Measurements from ENCODE around the gene UBA1. TPM values are rescaled to one million over a fixed set of nuclear protein-coding genes. Genes with fewer than 3 reads are reported as not detected.
"Not testable (repeated sequence)": the region's sequence is repeated elsewhere in the genome, so short reads cannot be mapped to it uniquely, and the experiment has no call there.

Gene UBA1
- total RNA-seq, 2 donors from 2014 or later = 233 to 448 TPM

DNA sequence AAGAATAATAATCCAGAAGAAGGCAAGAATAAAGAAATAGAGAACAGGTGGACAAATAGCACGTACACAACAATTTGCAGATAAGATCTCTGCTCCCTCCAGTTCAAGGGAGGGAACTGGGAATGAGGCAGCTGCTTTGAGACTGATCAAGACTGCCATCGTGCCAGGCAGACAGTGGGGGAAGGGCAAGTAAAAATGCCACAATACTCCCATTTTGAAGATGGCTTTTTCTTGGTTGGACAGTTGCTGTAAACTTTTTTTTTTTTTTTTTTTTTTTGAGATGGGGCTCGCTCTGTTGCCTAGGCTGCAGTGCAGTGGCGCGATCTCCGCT lies 56.4 kb downstream of the UBA1 start:
- Histone ChIP-seq H3K36me3 (ENCODE audit: control insufficient read depth, insufficient read depth, low read length) (peaks cover 10% of the 10 kb centered on the region), H3K27me3 (ENCODE audit: control insufficient read depth, insufficient read depth, low read length, poor library complexity, severe bottlenecking) (no peaks in the 10 kb centered on the region), H3K9ac (ENCODE audit: extremely low read depth, low read length, poor library complexity, severe bottlenecking) (no peak overlapping the region), H3K27ac (ENCODE audit: low read depth, low read length) (no peak overlapping the region), H3K9me3 (ENCODE audit: control insufficient read depth, low read length) (no peaks in the 10 kb centered on the region), H3K4me1 (ENCODE audit: control insufficient read depth, insufficient read depth, low read length) (no peaks in the 10 kb centered on the region), H3K4me3 (ENCODE audit: low read length) (no peak overlapping the region)
- Mint-ChIP-seq H3K4me1 (no peaks in the 10 kb centered on the region), H3K27ac (no peak overlapping the region), H3K9me3 (peaks cover 15% of the 10 kb centered on the region), H3K27me3 (ENCODE audit: insufficient read depth) (no peaks in the 10 kb centered on the region), H3K36me3 (ENCODE audit: low read depth) (peaks cover 40% of the 10 kb centered on the region), H3K4me3 (no peak overlapping the region)
- WGBS, 2 experiments (ENCODE audit: insufficient coverage in 1 of 2, insufficient read length in 1 of 2) = 87 to 98% methylated on average over 3 to 6 of the region's 6 CpGs
- no peak for DNase-seq
- TF ChIP-seq CTCF (conservative IDR thresholded peaks at IDR 0.05) = no peak

- not testable (repeated sequence) for H3K4me1 ChIP-seq (ENCODE audit: control insufficient read depth, insufficient read depth, low read length); DNase-seq; H3K9me3 ChIP-seq (ENCODE audit: control insufficient read depth, low read length); H3K27me3 Mint-ChIP-seq (ENCODE audit: insufficient read depth); H3K4me1 Mint-ChIP-seq; H3K36me3 Mint-ChIP-seq (ENCODE audit: low read depth); H3K27ac ChIP-seq (ENCODE audit: low read depth, low read length); H3K4me3 ChIP-seq (ENCODE audit: low read length); H3K27me3 ChIP-seq (ENCODE audit: control insufficient read depth, insufficient read depth, low read length, poor library complexity, severe bottlenecking); H3K9ac ChIP-seq (ENCODE audit: extremely low read depth, low read length, poor library complexity, severe bottlenecking); H3K4me3 Mint-ChIP-seq; H3K27ac Mint-ChIP-seq; H3K36me3 ChIP-seq (ENCODE audit: control insufficient read depth, insufficient read depth, low read length)
- peaks cover 63% of the 10 kb centered on the region for H3K9me3 Mint-ChIP-seq
- 94 to 95% methylated on average over 3 to 12 of the region's 12 CpGs for WGBS, 2 experiments (ENCODE audit: insufficient coverage in 1 of 2, insufficient read length in 1 of 2)
These were observed 64.0 kb downstream of the UBA1 start for GRCh38 chrX:47257620-47258019.

Other genes with a start within 250 kb of the UBA1 start
- 1 to 10 TPM; 3.9 to 5.6 TPM for gene RGN, start 115.4 kb upstream of the UBA1 start, total RNA-seq
- 100 to 1,000 TPM in 1 of 2 donors, 10 to 100 TPM in 1; 86.1 to 108 TPM for gene NDUFB11, start 49.1 kb upstream of the UBA1 start, total RNA-seq
- gene RBM10, start 48.6 kb upstream of the UBA1 start, total RNA-seq = 10 to 100 TPM; 48.3 to 50.6 TPM
- gene CDK16, start 24.9 kb downstream of the UBA1 start, total RNA-seq = 100 to 1,000 TPM; 167 to 245 TPM
- gene USP11, start 39.2 kb downstream of the UBA1 start, total RNA-seq = 100 to 1,000 TPM; 113 to 214 TPM
- gene ZNF157, start 176.7 kb downstream of the UBA1 start, total RNA-seq = 1 to 10 TPM in 1 of 2 donors, under 1 TPM in 1; 0.97 to 1.3 TPM